Stimulated activated CD8-positive, alpha-beta memory T cell treated with anti-CD3 and anti-CD28 coated beads, Interleukin-12 subunit alpha, Interleukin-12 subunit beta, amount 100 ng/mL, for 4 hours (primary cell): ENCODE data around the gene PKDREJ.
A peak's percentile ranks its signal among the peaks of the same experiment; 100 is the strongest.
"Not testable (repeated sequence)": the region's sequence is repeated elsewhere in the genome, so short reads cannot be mapped to it uniquely, and the experiment has no call there.

Experiments used
- DNase-seq: peaks from one replicate; pipeline ENCODE4 v3.0.0-alpha.2; 2020; ENCODE audit warnings: low read depth

PKDREJ gene

DNA sequence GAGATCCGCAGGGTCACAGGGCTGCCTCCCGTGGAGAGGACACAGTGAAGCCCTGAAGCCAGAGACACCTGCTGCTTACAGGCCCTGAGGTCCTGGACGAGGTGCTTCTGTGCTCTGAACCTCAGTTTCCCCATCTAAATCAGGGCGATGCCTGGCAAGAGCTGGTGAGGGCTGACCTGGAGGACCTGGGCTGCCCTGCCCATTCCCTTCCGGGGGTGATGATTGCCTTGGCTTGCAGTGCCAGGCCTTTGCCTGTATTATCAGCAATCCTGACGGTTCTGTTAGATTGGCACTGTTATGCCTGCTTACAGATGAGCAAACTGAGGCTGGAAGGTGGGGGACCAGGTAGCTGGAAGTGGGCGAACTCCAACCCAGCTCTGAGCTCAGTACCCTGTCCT lies 25.7 kb upstream of the PKDREJ start:
- DNase-seq = no peak

DNA sequence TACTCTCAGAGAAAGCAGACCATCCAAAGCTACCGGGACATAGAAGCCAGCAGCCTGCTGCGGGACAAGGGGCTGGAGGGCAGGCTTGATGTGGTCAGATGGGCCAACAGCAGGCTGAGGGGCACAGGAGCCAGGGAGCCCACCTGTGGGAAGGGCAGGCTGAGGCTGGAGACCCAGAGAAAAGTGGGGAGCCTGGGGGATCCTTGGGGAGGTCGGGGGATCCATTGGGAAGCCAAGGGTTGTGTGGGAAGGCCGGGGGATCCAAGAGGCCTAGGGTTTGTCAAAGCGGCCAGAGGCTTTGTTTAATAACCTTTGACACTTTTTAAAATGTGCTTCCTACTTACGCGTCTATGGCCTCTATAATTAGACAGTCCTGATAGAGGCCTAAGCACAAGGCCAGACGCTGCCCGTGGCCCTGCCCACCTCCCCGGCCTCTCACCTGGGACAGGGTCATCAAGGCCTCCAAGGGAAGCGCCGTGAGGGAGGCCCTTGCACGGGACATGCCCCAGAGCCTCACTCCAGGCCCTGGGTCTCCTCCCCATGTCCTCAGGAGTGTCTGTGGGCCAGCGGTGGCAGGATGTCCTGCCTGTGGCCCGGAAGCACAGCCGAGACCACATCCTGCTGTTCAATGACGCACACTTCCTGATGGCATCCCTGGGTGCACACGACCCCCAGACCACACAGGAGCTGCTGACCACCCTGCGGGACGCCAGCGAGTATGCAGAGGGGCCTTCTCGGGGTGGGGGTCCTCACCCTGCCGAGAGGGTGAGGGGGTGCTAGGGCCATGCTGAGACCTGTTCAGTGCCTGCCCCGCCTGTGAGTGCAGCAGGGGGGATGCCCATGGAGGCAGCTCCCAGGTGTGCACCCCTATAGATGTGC lies 25.0 kb upstream of the PKDREJ start:
- DNase-seq = no peak

- DNase-seq = no peak
Measured at GRCh38 chr22:46286941-46287872, 24.1 kb upstream of the PKDREJ start.

DNA sequence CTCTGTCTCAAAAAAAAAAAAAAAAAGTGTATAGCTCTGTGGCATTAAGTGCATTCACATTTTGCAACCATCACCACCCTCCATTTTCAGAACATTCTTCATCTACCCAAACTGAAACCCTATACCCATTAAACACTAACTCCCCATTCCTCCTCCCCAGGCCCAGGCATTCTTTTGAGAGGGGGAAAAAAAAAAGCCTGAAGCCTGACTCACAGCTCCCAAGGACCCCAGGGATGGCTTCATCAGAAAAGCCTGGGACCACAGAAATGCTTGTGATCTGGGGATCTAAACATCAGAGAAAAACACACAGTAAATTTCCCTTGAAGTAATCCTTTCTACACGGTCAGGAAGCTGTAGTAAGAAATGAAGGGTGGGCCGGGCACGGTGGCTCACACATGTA lies 22.9 kb upstream of the PKDREJ start:
- DNase-seq = no peak

- no peak for DNase-seq
Measured at GRCh38 chr22:46281866-46282678, 18.9 kb upstream of the PKDREJ start.

DNA sequence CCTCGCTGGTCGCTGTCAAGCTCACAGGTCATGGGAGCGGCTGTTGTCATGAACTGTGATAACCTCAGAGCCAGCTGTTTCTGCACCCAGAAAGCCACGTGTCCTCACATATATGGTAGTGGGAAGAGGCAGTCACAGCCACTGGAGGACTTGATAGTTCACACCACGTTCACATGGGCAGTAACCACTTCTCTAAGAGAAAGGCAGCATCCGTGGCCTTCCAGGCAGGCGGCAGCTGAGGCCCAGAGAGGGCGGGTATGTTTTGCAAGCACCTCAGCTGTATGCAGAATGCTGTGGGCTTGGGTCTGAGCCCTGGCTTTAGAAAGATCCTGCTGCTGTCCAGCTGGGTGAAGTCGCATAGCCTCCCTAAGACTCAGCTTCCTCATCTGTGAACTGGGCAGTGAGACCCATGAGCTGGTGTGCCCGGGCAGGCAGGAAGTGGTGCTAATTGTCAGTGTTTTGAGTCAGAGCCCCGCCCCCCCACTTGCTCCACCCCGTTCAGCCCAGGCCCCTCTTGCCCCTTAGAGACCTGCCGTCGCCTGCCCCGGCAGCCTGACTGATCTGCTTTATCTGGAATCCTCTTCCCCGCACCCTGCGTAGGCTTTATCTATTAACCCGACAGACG lies 18.0 kb upstream of the PKDREJ start:
- no peak for DNase-seq

GRCh38 chr22:46280063-46280817 lies 17.1 kb upstream of the PKDREJ start:
- no peak for DNase-seq

- DNase-seq = no peak
Measured at GRCh38 chr22:46278656-46279645, 15.8 kb upstream of the PKDREJ start.

DNA sequence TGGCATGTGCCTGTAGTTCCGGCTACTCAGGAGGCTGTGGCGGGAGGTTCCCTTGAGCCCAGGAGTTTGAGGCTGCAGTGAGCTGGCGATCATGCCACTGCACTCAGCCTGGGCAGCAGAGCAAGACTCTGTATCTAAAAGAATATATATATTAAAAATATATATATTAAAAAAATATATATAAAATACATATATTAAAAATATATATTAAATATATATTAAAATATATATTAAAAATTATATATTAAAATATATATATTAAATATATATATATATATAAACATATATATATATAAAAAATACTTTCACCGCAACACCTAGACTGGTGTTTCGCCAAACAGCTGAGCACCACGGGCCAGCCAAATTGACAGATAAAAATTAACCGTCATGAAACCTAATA lies 13.4 kb upstream of the PKDREJ start:
- DNase-seq = no peak

DNA sequence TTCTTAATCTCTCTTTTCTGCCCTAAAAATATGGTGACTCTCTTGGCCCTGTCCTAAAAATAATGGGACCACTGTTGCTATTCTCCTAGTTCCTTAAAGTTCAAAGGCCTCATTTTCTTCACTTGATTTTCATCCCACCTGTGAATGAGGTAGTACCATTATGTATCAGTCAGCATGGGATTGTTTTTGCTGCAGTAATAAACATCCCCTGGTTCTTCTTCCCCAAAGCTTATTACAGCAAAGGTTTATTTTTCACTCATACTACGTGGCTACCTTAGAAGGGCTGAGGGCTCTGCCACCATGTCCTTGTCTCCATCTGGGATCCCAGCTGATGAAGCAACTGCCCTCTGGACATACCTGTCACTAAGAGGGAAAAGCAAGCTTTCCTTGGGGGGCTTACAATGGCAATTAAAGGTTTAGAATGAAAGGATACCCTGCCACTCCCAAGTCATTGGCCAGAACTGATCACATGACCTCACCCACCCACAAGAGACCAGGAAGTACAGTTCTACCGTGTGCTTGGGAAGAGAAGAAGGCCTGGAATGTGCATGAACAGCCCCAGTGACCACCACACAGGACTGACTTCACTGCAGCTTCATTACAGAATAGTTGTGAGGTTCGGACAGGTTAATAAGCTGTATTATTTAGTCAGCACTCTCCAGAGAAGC lies 12.4 kb upstream of the PKDREJ start:
- no peak for DNase-seq

- DNase-seq = no peak
Measured at GRCh38 chr22:46274381-46274780, 11.2 kb upstream of the PKDREJ start.

- DNase-seq = no peak
Measured at GRCh38 chr22:46273432-46274148, 10.4 kb upstream of the PKDREJ start.

- no peak for DNase-seq
Measured at GRCh38 chr22:46272762-46273431, 9.8 kb upstream of the PKDREJ start.

GRCh38 chr22:46272196-46272595 lies 9.1 kb upstream of the PKDREJ start:
- DNase-seq = no peak

DNA sequence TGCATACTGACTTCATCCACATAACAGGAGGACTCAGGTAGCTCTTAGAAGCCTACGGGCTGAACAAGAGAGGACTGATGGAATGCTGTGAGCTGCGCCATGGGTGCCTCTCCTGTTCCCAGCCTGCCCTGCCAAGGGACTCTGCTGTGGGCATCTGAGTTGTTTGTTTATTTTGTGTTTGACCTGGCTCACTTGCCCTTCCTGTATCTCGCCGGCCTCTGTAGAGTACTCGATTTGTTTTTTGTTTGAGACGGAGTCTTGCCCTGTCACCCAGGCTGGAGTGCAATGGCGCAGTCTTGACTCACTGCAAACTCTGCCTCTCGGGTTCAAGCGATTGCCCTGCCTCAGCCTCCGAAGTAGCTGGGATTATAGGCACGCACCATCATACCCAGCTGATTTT lies 6.4 kb upstream of the PKDREJ start:
- no peak for DNase-seq

- DNase-seq = peak; percentile 42
Measured at GRCh38 chr22:46267431-46268279, 4.5 kb upstream of the PKDREJ start, which contains the start of gene TTC38. Gene TTC38, plus strand, starts transcription at chr22:46268008. Its CDS starts 32 bp downstream, at chr22:46268040.

DNA sequence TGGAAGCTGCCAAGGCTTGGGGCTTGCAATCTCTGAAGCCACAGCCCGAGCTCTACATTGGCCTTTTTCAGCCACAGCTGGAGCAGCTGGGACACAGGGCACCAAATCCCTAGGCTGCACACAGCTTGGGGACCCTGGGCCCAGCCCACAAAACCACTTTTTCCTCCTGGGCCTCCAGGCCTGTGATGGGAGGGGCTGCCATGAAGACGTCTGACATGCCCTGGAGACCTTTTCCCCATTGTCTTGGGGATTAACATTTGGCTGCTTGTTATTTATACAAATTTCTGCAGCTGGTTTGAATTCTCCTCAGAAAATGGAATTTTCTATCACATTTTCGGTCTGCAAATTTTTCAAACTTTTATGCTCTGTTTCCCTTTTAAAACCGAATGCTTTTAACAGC lies 2.5 kb upstream of the PKDREJ start:
- DNase-seq = not testable (repeated sequence)
